Measurements from ENCODE around the gene DSTN.
"Not testable (repeated sequence)": the region's sequence is repeated elsewhere in the genome, so short reads cannot be mapped to it uniquely, and the experiment has no call there.

DSTN gene

GRCh38 chr20:17651129-17651759 lies 81.4 kb downstream of the DSTN start:
- DNase-seq (ENCODE audit: low spot score), result no peak

GRCh38 chr20:17651760-17652388 lies 82.0 kb downstream of the DSTN start:
- no peak for DNase-seq (ENCODE audit: low spot score)

GRCh38 chr20:17652411-17652810 lies 82.5 kb downstream of the DSTN start:
- no peak for DNase-seq (ENCODE audit: low spot score)

- DNase-seq (ENCODE audit: low spot score), result no peak
Observed at GRCh38 chr20:17653835-17654648, 84.2 kb downstream of the DSTN start.

GRCh38 chr20:17654649-17655285 lies 84.9 kb downstream of the DSTN start:
- no peak for DNase-seq (ENCODE audit: low spot score)

- DNase-seq (ENCODE audit: low spot score), result no peak
Observed at GRCh38 chr20:17655286-17655651, 85.4 kb downstream of the DSTN start.

- no peak for DNase-seq (ENCODE audit: low spot score)
Observed at GRCh38 chr20:17655865-17656479, 86.1 kb downstream of the DSTN start.

- no peak for DNase-seq (ENCODE audit: low spot score)
Observed at GRCh38 chr20:17657079-17657825, 87.4 kb downstream of the DSTN start.

GRCh38 chr20:17657898-17658647 lies 88.2 kb downstream of the DSTN start:
- DNase-seq (ENCODE audit: low spot score), result no peak

- no peak for DNase-seq (ENCODE audit: low spot score)
Observed at GRCh38 chr20:17658648-17658993, 88.7 kb downstream of the DSTN start.

GRCh38 chr20:17659344-17659743 lies 89.5 kb downstream of the DSTN start:
- not testable (repeated sequence) for DNase-seq (ENCODE audit: low spot score)
